ENCODE data around the gene ERCC6.

ERCC6 gene

GRCh38 chr10:49509771-49510303 is 29.1 kb downstream of the ERCC6 start:
- Mint-ChIP-seq H3K27ac (no peak overlapping the region), H3K4me1 (ENCODE audit: low read depth) (peaks cover 31% of the 10 kb centered on the region)

GRCh38 chr10:49508654-49509053 is 30.3 kb downstream of the ERCC6 start:
- Mint-ChIP-seq H3K4me1 (ENCODE audit: low read depth) (peaks cover 31% of the 10 kb centered on the region), H3K9me3 (no peaks in the 10 kb centered on the region), H3K27ac (no peak overlapping the region), H3K27me3 (peaks cover 17% of the 10 kb centered on the region), H3K4me3 (no peak overlapping the region), H3K36me3 (ENCODE audit: low read depth) (peaks cover 22% of the 10 kb centered on the region)
- DNase-seq = no peak

More at GRCh38 chr10:49509771-49510303, 29.1 kb downstream of the ERCC6 start:
- DNase-seq = no peak
- Mint-ChIP-seq H3K4me3 (no peak overlapping the region), H3K36me3 (ENCODE audit: low read depth) (peaks cover 21% of the 10 kb centered on the region), H3K9me3 (no peaks in the 10 kb centered on the region), H3K27me3 (peaks cover 17% of the 10 kb centered on the region)

- peaks cover 17% of the 10 kb centered on the region for H3K27me3 Mint-ChIP-seq
- H3K27ac Mint-ChIP-seq = peak overlapping the region; percentile 51
- H3K9me3 Mint-ChIP-seq = no peaks in the 10 kb centered on the region
- peaks cover 31% of the 10 kb centered on the region for H3K4me1 Mint-ChIP-seq (ENCODE audit: low read depth)
- peaks cover 22% of the 10 kb centered on the region for H3K36me3 Mint-ChIP-seq (ENCODE audit: low read depth)
- no peak overlapping the region for H3K4me3 Mint-ChIP-seq
- DNase-seq = no peak
Observed at GRCh38 chr10:49508249-49508648, 30.7 kb downstream of the ERCC6 start.

- no peak overlapping the region for H3K4me3 Mint-ChIP-seq
- H3K4me1 Mint-ChIP-seq (ENCODE audit: low read depth) = peaks cover 31% of the 10 kb centered on the region
- H3K27me3 Mint-ChIP-seq = peaks cover 15% of the 10 kb centered on the region
- no peak for DNase-seq
- H3K9me3 Mint-ChIP-seq = no peaks in the 10 kb centered on the region
- peaks cover 31% of the 10 kb centered on the region for H3K36me3 Mint-ChIP-seq (ENCODE audit: low read depth)
- H3K27ac Mint-ChIP-seq = no peak overlapping the region
Observed at GRCh38 chr10:49505589-49505988, 33.3 kb downstream of the ERCC6 start.

- Mint-ChIP-seq H3K4me3 (no peak overlapping the region), H3K36me3 (ENCODE audit: low read depth) (peaks cover 35% of the 10 kb centered on the region), H3K27ac (no peak overlapping the region), H3K27me3 (peaks cover 11% of the 10 kb centered on the region), H3K9me3 (no peaks in the 10 kb centered on the region), H3K4me1 (ENCODE audit: low read depth) (peaks cover 29% of the 10 kb centered on the region)
- DNase-seq = no peak
Observed at GRCh38 chr10:49505076-49505475, 33.8 kb downstream of the ERCC6 start.

- H3K27me3 Mint-ChIP-seq = peaks cover 9% of the 10 kb centered on the region
- no peak overlapping the region for H3K27ac Mint-ChIP-seq
- H3K4me3 Mint-ChIP-seq = no peak overlapping the region
- no peaks in the 10 kb centered on the region for H3K9me3 Mint-ChIP-seq
- no peak for DNase-seq
- peaks cover 28% of the 10 kb centered on the region for H3K4me1 Mint-ChIP-seq (ENCODE audit: low read depth)
- H3K36me3 Mint-ChIP-seq (ENCODE audit: low read depth) = peaks cover 35% of the 10 kb centered on the region
Observed at GRCh38 chr10:49504528-49504927, 34.4 kb downstream of the ERCC6 start.

- Mint-ChIP-seq H3K27ac (no peak overlapping the region), H3K9me3 (no peaks in the 10 kb centered on the region), H3K36me3 (ENCODE audit: low read depth) (peaks cover 47% of the 10 kb centered on the region), H3K4me1 (ENCODE audit: low read depth) (peaks cover 7% of the 10 kb centered on the region), H3K27me3 (peaks cover 6% of the 10 kb centered on the region), H3K4me3 (no peak overlapping the region)
- DNase-seq = no peak
Observed at GRCh38 chr10:49502358-49502757, 36.6 kb downstream of the ERCC6 start.

- H3K36me3 Mint-ChIP-seq (ENCODE audit: low read depth) = peaks cover 41% of the 10 kb centered on the region
- no peak overlapping the region for H3K4me3 Mint-ChIP-seq
- H3K9me3 Mint-ChIP-seq = no peaks in the 10 kb centered on the region
- H3K27me3 Mint-ChIP-seq = no peaks in the 10 kb centered on the region
- DNase-seq = no peak
- H3K4me1 Mint-ChIP-seq (ENCODE audit: low read depth) = no peaks in the 10 kb centered on the region
- no peak overlapping the region for H3K27ac Mint-ChIP-seq
Observed at GRCh38 chr10:49500412-49500811, 38.5 kb downstream of the ERCC6 start.

GRCh38 chr10:49499305-49499851 is 39.5 kb downstream of the ERCC6 start:
- H3K4me1 Mint-ChIP-seq (ENCODE audit: low read depth) = no peaks in the 10 kb centered on the region
- H3K4me3 Mint-ChIP-seq = no peak overlapping the region
- H3K36me3 Mint-ChIP-seq (ENCODE audit: low read depth) = peaks cover 33% of the 10 kb centered on the region
- DNase-seq = no peak
- H3K9me3 Mint-ChIP-seq = no peaks in the 10 kb centered on the region
- no peaks in the 10 kb centered on the region for H3K27me3 Mint-ChIP-seq
- H3K27ac Mint-ChIP-seq = no peak overlapping the region

GRCh38 chr10:49498425-49498824 is 40.5 kb downstream of the ERCC6 start:
- Mint-ChIP-seq H3K27ac (no peak overlapping the region), H3K9me3 (no peaks in the 10 kb centered on the region), H3K4me1 (ENCODE audit: low read depth) (no peaks in the 10 kb centered on the region), H3K4me3 (no peak overlapping the region), H3K36me3 (ENCODE audit: low read depth) (peaks cover 30% of the 10 kb centered on the region), H3K27me3 (no peaks in the 10 kb centered on the region)
- DNase-seq = no peak

- no peaks in the 10 kb centered on the region for H3K9me3 Mint-ChIP-seq
- H3K27ac Mint-ChIP-seq = no peak overlapping the region
- no peaks in the 10 kb centered on the region for H3K27me3 Mint-ChIP-seq
- DNase-seq = no peak
- H3K4me3 Mint-ChIP-seq = no peak overlapping the region
- H3K36me3 Mint-ChIP-seq (ENCODE audit: low read depth) = peaks cover 25% of the 10 kb centered on the region
- no peaks in the 10 kb centered on the region for H3K4me1 Mint-ChIP-seq (ENCODE audit: low read depth)
Observed at GRCh38 chr10:49497358-49497757, 41.6 kb downstream of the ERCC6 start.

- DNase-seq = no peak
- H3K4me1 Mint-ChIP-seq (ENCODE audit: low read depth) = peaks cover 15% of the 10 kb centered on the region
- peaks cover 30% of the 10 kb centered on the region for H3K36me3 Mint-ChIP-seq (ENCODE audit: low read depth)
- H3K27me3 Mint-ChIP-seq = no peaks in the 10 kb centered on the region
- no peaks in the 10 kb centered on the region for H3K9me3 Mint-ChIP-seq
- H3K27ac Mint-ChIP-seq = no peak overlapping the region
- no peak overlapping the region for H3K4me3 Mint-ChIP-seq
Observed at GRCh38 chr10:49488056-49488717, 50.7 kb downstream of the ERCC6 start.

GRCh38 chr10:49486738-49487137 is 52.2 kb downstream of the ERCC6 start:
- H3K4me3 Mint-ChIP-seq = no peak overlapping the region
- H3K27me3 Mint-ChIP-seq = no peaks in the 10 kb centered on the region
- no peak overlapping the region for H3K27ac Mint-ChIP-seq
- DNase-seq = no peak
- H3K9me3 Mint-ChIP-seq = no peaks in the 10 kb centered on the region
- H3K36me3 Mint-ChIP-seq (ENCODE audit: low read depth) = peaks cover 36% of the 10 kb centered on the region
- peaks cover 15% of the 10 kb centered on the region for H3K4me1 Mint-ChIP-seq (ENCODE audit: low read depth)

- peaks cover 15% of the 10 kb centered on the region for H3K4me1 Mint-ChIP-seq (ENCODE audit: low read depth)
- no peak overlapping the region for H3K4me3 Mint-ChIP-seq
- H3K27me3 Mint-ChIP-seq = no peaks in the 10 kb centered on the region
- no peak for DNase-seq
- peaks cover 34% of the 10 kb centered on the region for H3K36me3 Mint-ChIP-seq (ENCODE audit: low read depth)
- H3K9me3 Mint-ChIP-seq = no peaks in the 10 kb centered on the region
- no peak overlapping the region for H3K27ac Mint-ChIP-seq
Observed at GRCh38 chr10:49486009-49486408, 52.9 kb downstream of the ERCC6 start.

- no peak for DNase-seq
- Mint-ChIP-seq H3K36me3 (ENCODE audit: low read depth) (peaks cover 41% of the 10 kb centered on the region), H3K27ac (no peak overlapping the region), H3K4me1 (ENCODE audit: low read depth) (peaks cover 15% of the 10 kb centered on the region), H3K4me3 (no peak overlapping the region), H3K27me3 (no peaks in the 10 kb centered on the region), H3K9me3 (no peaks in the 10 kb centered on the region)
Observed at GRCh38 chr10:49484486-49485235, 54.3 kb downstream of the ERCC6 start.
